ENCODE measurements around the gene TUBGCP6. TPM values are rescaled to one million over a fixed set of nuclear protein-coding genes. Genes with fewer than 3 reads are reported as not detected.

Gene TUBGCP6
- total RNA-seq, 4 donors from 2014 or later: 18.7 to 27.4 (median 19.2) TPM

- DNase-seq: no peak
- no peak for ATAC-seq
- in situ Hi-C loops (cut with MboI; ENCODE audit: low sequenced_read_pairs in 4 of 4): no loop called here
Measured at GRCh38 chr22:50282361-50283155, 37.7 kb upstream of the TUBGCP6 start.

GRCh38 chr22:50281957-50282356 is 37.1 kb upstream of the TUBGCP6 start:
- H3K27ac ChIP-seq: no peak overlapping the region
- intact Hi-C loops (cut with DNase I; ENCODE audit: low total_unique reads): no loop called here
- TF ChIP-seq POLR2A (IDR thresholded peaks at IDR 0.05): no peak
- TF ChIP-seq, protein P1, sequence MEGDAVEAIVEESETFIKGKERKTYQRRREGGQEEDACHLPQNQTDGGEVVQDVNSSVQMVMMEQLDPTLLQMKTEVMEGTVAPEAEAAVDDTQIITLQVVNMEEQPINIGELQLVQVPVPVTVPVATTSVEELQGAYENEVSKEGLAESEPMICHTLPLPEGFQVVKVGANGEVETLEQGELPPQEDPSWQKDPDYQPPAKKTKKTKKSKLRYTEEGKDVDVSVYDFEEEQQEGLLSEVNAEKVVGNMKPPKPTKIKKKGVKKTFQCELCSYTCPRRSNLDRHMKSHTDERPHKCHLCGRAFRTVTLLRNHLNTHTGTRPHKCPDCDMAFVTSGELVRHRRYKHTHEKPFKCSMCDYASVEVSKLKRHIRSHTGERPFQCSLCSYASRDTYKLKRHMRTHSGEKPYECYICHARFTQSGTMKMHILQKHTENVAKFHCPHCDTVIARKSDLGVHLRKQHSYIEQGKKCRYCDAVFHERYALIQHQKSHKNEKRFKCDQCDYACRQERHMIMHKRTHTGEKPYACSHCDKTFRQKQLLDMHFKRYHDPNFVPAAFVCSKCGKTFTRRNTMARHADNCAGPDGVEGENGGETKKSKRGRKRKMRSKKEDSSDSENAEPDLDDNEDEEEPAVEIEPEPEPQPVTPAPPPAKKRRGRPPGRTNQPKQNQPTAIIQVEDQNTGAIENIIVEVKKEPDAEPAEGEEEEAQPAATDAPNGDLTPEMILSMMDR (IDR thresholded peaks at IDR 0.05 in 4 of 5, conservative IDR thresholded peaks at IDR 0.05 in 1 of 5): no peak
- no peak for DNase-seq
- H3K36me3 ChIP-seq: peaks cover 0 to 9% of the 10 kb centered on the region in 2 donors
- no peak for ATAC-seq
- H3K9me3 ChIP-seq: no peaks in the 10 kb centered on the region
- in situ Hi-C loops (cut with MboI; ENCODE audit: low sequenced_read_pairs in 4 of 4): no loop called here
- no peaks in the 10 kb centered on the region for H3K4me1 ChIP-seq
- H3K27me3 ChIP-seq: no peaks in the 10 kb centered on the region
- H3K4me3 ChIP-seq: no peak overlapping the region

More at GRCh38 chr22:50282361-50283155, 37.7 kb upstream of the TUBGCP6 start:
- H3K27me3 ChIP-seq: no peaks in the 10 kb centered on the region
- no peaks in the 10 kb centered on the region for H3K4me1 ChIP-seq
- H3K36me3 ChIP-seq: peaks cover 0 to 9% of the 10 kb centered on the region in 2 donors
- no peak overlapping the region for H3K4me3 ChIP-seq
- H3K27ac ChIP-seq: no peak overlapping the region
- H3K9me3 ChIP-seq: no peaks in the 10 kb centered on the region
- no peak for TF ChIP-seq POLR2A (IDR thresholded peaks at IDR 0.05)
- TF ChIP-seq, protein P1 (IDR thresholded peaks at IDR 0.05 in 4 of 5, conservative IDR thresholded peaks at IDR 0.05 in 1 of 5): no peak
- intact Hi-C loops (cut with DNase I; ENCODE audit: low total_unique reads): no loop called here

GRCh38 chr22:50281384-50281760 is 36.5 kb upstream of the TUBGCP6 start:
- Histone ChIP-seq H3K4me1 (no peaks in the 10 kb centered on the region), H3K4me3 (no peak overlapping the region), H3K27ac (no peak overlapping the region), H3K9me3 (no peaks in the 10 kb centered on the region), H3K36me3 (peaks cover 0 to 9% of the 10 kb centered on the region in 2 donors), H3K27me3 (no peaks in the 10 kb centered on the region)
- ATAC-seq: no peak
- TF ChIP-seq POLR2A (IDR thresholded peaks at IDR 0.05): no peak
- TF ChIP-seq, protein P1 (IDR thresholded peaks at IDR 0.05 in 4 of 5, conservative IDR thresholded peaks at IDR 0.05 in 1 of 5): no peak
- intact Hi-C loops (cut with DNase I; ENCODE audit: low total_unique reads) (no loop called here), in situ Hi-C loops (cut with MboI; ENCODE audit: low sequenced_read_pairs in 4 of 4) (no loop called here)
- no peak for DNase-seq

DNA sequence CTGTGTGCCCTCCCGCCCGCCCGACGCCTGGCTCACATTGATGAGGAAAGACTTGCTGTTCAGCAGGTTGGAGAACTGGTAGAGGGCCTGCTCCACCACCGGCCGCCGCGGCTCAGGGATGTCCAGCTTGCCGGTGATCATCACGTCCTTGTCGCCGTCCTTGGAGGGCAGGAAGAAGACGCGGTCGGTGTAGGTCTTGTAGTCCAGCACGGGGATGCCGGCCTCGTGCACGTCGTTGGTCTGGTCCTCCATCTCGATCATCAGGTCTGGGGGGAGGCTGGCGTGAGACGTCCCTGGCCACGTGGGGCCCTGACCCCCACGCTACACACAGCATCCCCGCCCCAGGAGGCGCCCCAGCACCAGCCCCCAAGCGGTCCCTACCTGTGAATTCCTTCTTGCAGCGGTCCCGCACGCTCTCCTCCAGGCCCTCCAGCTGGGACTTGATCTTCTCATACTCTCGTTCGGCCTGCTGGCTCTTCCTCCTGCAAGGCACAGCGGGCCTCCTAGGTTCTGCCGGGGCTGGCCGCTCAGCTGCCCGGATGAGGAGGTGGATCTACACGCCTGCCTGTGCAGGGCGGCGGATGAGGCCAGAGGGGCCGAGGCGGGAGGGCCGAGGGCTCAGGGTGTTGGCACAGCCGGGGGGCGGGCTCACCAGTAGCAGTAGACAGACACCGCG is 36.0 kb upstream of the TUBGCP6 start:
- H3K4me1 ChIP-seq: no peaks in the 10 kb centered on the region
- TF ChIP-seq POLR2A (IDR thresholded peaks at IDR 0.05): no peak
- TF ChIP-seq, protein P1 (IDR thresholded peaks at IDR 0.05 in 4 of 5, conservative IDR thresholded peaks at IDR 0.05 in 1 of 5): no peak
- intact Hi-C loops (cut with DNase I; ENCODE audit: low total_unique reads): no loop called here
- no peak for ATAC-seq
- no peaks in the 10 kb centered on the region for H3K9me3 ChIP-seq
- DNase-seq: no peak
- no peak overlapping the region for H3K4me3 ChIP-seq
- peaks cover 0 to 9% of the 10 kb centered on the region in 2 donors for H3K36me3 ChIP-seq
- no peaks in the 10 kb centered on the region for H3K27me3 ChIP-seq
- in situ Hi-C loops (cut with MboI; ENCODE audit: low sequenced_read_pairs in 4 of 4): no loop called here
- H3K27ac ChIP-seq: no peak overlapping the region

Data from gastrocnemius medialis (tissue), 4 donors.